GM11168 (cell line): ENCODE measurements around the gene NEDD4L.

Source experiments
- in situ Hi-C: fragments of 300-500 bp; cut with MboI; formaldehyde crosslinking; loops from one replicate; pipeline ENCODE4 v1.12.0; 2022; ENCODE audit warnings: low sequenced_read_pairs; ENCODE audit not compliant: unreplicated experiment

The NEDD4L gene

DNA sequence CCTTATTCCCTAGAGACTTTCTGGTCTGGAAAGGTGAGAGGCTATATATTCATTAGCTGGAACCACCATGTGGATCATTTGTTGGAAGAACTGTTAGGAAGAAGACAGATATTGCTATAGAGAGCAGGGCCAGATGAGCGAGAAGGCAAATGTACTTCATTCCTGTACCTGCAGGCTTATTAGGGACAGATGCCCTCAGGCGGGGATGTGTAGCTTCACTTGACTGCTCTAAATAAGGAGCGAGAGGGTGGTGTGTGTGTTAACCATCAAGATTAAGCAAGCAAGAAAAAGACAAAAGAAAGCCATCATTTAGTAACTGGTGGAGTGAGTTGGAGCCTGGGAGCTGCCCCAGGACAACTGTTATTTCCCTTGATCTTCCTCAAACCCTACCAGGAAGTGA lies 36.4 kb downstream of the NEDD4L start:
- in situ Hi-C loops = no loop called here

DNA sequence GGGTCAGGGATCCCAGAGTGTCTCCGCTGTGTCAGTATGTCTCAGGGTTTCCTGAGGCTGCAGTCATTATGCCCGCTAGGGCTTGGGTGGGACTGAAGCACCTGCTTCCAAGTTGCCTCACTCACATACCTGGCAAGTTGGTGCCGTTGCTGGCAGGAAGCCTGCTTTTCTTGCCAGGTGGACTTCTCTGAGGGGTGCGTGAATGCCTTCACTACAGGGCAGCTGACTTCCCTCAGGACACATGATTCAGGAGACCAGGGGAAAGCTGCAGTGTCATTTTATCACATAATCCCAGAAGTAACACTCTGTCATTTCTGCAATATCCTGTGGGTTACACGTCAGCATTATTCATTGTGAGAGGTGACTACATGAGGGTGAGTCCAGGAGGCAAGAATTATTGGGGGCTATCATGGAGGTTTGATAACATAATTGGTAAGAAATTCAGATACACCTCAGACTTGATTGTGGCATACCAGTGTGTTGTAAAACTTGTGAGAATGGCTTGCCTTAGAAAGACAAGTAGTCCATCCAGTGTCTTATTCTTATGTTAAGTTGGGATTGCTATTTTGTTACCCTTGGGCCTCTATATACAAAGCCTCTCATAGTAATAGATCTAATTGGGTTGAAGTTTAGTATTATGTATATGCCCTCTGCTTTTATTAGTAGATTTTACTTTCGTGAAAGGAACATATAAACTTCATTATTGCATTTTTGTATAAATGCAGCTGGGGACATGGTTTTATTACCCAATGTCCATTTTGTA lies 44.1 kb downstream of the NEDD4L start:
- in situ Hi-C loops = no loop called here

DNA sequence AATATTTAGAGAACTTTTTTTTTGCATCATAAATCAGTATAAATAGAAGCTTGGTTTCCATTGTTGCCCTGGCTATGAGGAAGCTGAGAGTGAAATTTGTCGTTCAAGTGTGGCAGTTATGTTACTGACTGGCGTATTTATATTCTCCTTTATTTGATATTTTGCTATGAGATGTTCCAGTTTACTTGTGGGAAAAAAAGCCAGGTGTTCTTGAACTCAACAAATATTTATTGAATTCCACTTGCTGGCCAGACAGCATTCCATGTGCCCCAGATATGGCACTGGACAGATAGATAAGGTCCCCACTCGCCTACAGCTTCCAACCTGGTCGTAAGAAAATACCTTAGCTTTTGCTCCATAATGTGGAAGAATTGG lies 44.7 kb downstream of the NEDD4L start:
- in situ Hi-C loops = no loop called here

DNA sequence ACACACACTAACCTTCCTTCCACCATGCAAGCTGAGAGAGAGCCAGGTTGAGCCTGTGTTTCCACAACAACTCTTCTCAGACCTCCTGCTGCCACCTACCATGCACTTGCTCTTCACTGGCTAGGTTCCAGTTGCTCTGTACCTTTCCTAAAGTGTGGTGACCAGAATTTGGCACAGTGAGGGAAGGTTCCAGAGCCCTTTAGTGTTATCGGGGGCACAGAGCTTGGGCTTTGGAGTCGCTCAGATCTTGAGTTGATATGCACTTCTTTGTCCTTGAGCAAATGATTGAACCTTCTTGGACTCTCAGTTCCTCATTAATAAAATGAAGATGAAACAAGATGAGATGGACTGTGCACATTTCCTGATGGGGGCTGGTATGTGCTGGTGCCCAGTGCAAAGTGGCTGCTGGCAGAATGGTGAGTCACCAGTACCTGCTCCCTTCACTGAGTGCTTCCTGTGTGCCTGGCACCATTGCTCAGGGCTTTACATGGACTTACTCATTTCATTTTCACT lies 47.1 kb downstream of the NEDD4L start:
- in situ Hi-C loops = no loop called here

DNA sequence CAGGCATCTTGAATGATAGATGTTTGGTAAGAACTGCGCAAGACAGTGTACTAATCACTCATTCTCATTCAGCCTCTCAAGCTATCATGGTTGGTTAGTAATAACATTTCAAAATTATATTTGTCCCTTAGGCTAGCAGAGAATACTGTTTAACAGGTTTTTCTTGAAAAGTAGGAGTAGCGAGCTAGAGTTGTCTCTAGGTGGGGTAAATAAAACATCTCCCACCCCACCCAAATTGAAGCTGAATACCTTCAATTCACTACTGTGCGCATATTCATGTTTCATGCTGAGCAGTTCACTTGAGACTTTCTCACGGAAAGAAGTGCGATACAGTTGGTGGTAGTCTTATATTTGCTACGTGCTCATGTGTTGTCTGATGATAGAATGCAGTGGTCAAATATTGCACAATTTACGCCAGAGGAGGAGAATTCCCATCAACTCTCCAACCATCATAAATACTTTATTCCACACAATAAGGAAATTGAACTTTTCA lies 49.3 kb downstream of the NEDD4L start:
- in situ Hi-C loops = no loop called here

DNA sequence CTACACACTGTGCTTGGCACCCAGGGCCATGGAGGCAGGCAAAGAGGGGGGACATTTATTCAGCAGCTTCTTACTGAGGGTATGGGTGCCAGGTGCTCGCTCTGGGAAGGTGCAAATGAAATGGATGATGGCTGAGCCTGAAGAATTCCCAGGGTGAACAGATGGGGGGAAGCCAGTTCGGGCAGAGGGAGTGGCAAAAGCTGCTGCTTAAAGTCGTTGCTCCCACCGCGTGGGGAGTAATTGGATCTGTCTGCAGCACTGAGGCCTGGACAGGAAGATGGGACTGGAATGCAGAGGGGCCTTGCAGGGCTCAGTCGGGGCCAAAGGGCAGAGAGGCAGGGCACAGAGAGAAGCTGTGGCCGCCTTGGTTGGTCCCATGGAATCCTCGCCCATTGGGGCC lies 51.2 kb downstream of the NEDD4L start:
- in situ Hi-C loops = no loop called here

DNA sequence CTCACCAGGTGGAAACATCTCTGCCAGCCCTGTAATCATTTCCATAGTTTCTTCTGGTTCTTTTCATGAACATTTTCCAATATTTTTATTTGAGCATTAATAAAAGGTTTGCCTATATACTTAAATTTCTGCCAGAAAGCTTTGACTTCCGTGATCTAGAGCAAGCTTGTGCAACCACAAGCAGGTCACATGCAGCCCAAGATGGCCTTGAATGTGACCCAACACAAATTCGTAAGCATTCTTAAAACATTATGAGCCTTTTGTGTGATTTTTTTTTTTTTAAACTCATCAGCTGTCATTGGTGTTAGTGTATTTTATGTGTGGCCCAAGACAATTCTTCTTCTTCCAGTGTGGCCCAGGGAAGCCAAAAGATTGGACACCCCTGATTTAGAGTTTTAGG lies 51.6 kb downstream of the NEDD4L start:
- in situ Hi-C loops = no loop called here

DNA sequence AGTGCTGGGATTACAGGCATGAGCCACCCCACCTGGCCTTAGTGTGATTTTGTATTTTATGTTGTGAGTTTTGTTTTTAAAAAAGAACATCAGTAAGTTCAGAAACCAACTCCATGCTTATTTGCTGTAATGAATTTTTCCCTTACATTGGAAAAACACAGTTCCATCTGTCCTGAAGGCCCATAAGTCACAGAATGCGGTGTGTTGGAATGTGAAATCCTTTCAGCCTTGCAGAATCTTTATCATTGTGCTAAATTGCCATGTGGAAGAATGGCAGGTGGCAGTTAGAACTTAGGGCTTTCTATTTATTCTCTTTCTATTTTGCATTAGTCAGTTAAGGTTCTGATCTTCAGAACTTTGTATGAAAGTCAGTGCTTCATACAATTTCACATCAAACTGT lies 52.6 kb downstream of the NEDD4L start:
- in situ Hi-C loops = no loop called here

DNA sequence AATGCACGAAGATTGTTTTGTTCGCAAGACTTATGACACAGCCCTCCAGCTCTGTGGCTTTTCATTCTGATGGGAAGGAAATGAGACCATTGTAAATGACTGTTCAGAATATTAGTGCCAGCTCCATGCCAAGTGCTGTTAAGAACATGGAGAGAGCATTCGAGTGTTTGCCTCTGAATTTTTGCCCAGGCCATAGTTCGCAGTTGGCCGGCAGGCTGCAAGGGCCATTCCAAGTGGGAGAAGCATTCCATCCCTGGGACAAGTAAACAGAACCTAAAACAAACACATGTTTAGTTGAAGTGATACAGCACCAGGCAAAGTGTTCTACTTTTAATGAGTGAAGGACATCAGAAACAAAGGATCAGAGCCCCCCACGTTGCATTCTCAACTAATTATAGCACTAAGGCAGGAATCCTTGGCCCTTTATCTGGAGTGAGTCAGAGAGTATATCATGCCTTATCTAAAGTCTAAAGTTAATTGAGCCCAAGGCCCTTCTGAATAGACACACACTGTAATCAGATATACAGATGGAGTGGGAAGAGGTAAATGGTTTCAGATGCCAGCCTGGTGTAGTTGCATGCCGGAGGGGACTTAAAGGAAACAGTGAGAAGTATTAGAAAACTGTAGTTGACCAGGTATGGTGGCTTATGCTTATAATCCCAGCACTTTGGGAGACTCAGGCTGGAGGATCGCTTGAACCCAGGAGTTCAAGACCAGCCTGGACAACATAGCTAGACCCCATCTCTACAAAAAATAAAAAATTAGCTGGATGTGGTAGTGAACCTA lies 53.3 kb downstream of the NEDD4L start:
- in situ Hi-C loops = no loop called here

DNA sequence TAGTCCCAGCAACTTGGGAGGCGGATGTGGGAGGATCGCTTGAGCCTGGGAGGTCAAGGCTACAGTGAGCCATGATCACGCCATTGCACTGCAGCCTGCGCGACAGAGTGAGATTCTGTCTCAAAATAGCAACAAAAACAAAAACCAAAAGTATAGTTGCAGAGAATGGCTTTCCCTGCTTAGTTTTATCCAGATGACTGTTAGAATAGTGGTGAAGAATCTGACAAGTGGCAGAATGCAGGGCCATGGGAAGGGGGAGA lies 53.8 kb downstream of the NEDD4L start:
- in situ Hi-C loops = no loop called here

DNA sequence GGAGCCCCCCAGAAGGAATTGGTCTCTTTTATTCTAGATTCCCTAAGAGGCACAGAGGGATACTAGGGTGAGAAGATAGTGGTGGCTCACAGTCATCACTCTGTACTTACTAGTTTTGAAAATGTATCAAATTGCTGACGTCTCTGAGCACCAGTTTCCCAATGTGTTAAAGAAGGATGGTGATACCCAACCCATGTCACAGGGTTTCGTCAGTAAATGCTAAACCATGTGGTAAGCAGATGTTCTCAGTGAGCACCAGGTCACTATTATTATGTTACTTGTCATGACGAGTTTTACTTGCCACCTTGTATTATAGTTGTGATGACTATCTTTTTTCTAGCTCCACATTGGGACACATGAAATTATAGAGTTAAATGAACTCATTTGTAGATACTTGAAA lies 54.7 kb downstream of the NEDD4L start:
- in situ Hi-C loops = no loop called here

DNA sequence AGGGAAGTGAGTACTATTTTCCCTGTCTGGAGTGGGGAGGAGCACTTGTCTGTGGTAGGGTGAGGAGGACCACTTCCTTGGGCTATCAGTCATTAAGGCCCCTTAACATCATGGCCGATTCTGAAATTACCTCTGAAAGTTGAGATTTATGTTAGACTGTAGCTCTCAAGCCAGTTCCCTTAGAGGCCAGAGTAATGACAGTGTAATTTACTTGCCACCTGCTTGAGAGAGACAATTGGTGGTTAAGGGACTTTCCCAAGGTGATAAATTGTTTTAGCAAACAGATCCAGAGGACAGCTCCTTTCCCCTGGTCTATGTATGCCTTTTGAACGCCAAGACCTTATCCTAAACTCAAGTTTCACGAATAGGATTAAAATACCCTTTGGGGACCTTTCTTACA lies 56.1 kb downstream of the NEDD4L start:
- in situ Hi-C loops = loop anchor here (10.0 kb wide), 1 partner anchor 215 kb away; no protein-coding TSS in a partner anchor

DNA sequence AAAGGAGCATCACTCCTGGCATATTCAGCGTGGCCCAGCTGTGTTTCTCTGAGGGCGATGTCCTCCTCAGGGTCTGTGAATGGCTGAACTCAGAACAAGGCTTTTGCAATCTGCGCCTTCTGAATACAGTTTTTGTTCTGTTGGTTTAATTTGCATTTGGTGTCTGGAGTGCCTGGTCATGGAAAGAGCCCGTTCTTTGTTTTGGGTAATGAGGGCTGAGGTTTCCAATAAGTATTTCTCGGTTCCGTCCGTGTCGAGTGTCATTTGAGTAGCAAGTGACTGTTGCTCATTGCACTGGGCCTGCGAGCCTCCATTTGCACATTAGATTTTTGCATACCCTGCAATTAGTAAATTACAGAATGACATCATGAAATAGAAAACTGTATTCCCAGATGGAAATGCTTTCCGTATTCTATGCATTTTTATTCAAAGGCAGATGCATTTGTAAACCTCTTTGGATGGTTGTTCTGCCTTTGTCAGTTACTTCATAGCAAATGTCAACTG lies 57.3 kb downstream of the NEDD4L start:
- in situ Hi-C loops = loop anchor here (10.0 kb wide), 1 partner anchor 217 kb away; no protein-coding TSS in a partner anchor

DNA sequence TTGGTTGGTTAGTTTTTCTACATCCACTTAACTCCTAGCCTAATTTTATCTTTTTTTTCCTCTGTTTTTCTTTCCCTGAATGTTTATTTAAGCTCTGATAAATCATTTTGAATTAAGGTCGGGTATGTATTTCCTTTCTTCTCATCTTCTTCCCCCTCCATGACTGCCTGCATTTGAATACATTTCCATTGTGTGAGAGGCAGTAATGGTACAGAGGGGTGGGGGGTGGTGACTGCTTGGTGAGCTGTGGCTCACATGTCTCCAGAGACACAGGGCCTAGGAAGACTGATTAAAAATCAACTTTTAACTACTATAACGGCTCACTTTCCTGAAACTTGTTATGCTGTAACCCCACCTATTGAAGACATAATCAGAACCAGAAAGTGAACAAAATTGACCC lies 58.0 kb downstream of the NEDD4L start:
- in situ Hi-C loops = loop anchor here (10.0 kb wide), 1 partner anchor 217 kb away; no protein-coding TSS in a partner anchor

DNA sequence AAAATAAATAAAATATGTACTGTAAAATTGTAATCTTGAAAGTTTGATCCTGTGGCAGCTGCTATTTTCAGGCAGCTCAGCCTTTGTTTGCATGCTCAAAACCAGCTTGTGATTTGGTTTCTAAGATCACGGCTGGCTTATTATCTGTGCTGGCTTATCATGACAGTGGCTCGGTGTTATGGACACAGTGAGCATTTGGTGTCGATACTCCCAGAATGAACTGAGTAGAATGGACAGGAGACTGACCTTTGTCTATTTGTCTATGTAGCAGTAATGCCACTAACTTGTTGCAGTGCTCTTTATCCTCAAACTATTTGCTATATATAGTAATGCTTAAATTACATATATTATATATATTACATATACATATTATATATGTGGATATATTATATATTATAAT lies 58.8 kb downstream of the NEDD4L start:
- in situ Hi-C loops = loop anchor here (10.0 kb wide), 1 partner anchor 218 kb away; no protein-coding TSS in a partner anchor

DNA sequence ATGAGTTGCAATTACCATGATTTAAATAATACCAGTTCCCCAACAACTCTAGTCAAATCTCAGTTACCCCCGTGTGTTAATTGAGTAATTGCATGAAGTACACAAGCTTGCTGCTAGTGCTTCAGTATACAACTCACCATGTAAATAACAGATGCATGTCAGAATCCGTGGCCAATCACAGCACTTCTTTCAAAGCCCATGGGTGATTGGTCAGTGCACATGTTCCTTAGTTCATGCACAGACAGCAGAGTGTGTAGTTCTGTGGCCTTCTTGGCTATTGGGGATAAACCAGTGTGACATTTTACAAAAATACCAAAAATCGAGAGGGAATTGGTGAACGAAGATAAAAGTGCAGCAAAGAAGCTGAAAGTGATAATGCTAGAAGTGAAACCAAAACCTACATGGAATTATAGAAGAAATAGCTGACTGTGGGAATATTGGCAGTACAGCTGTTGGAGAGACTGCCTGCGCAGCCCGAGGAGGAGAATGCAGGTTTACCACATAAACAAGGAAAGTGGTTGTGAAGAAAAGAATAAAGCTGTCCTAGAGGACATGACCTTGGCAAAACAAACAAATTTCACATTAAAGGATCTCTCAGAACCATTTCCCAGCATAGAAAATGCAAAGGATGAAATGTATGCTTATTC lies 59.4 kb downstream of the NEDD4L start:
- in situ Hi-C loops = loop anchor here (10.0 kb wide), 1 partner anchor 219 kb away; no protein-coding TSS in a partner anchor

DNA sequence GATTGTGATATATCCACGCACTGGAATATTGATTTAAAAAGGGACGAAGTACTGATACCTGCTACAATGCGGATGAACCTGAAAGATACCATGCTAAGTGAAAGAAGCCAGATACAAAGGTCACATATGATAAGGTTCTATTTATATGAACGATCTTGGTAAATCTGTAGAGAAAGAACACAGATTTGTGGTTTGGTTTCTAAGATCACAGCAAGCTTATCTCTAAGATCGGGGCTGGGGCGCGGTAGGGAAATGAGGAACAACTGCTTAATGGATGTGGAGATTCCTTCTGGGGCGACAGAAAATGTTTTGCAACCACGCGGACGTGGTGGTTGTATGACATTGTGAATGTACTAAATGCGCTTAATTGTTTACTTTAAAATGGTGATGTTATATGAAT lies 60.1 kb downstream of the NEDD4L start:
- in situ Hi-C loops = loop anchor here (10.0 kb wide), 1 partner anchor 219 kb away; no protein-coding TSS in a partner anchor

DNA sequence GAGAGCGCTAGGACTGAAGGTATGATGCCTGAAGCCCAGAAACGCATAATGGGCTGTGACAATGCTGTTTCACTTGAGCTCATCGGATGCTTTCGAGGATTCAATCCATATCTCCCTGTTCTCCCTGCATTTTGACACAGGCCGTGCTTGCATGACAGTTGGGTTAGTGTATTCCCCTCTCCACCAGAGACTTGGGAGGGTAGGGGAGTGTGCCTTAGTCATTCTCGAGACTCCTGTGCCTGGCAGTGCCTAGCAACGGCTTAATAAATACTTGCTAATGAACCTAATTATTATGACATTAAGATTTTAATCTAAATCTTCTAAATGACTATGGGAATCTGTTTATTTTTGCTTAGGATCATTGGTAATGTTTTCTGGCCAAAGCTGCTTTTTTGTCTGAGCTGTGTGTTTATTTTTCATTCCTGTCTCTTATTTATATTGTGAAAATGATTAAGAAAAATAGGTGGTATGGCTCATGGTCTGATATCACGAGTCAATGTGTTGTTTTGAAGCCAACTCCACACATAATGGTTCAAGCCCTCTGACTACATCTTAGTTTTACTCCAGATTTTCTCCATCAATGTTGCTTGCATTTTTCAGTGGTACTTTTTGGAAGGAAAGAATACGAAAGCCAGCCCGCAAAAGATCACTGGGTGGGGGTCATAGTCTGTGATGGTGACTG lies 61.3 kb downstream of the NEDD4L start:
- in situ Hi-C loops = loop anchor here (5.0 to 10.0 kb wide), 2 partner anchors 53 to 221 kb away; no protein-coding TSS in a partner anchor

DNA sequence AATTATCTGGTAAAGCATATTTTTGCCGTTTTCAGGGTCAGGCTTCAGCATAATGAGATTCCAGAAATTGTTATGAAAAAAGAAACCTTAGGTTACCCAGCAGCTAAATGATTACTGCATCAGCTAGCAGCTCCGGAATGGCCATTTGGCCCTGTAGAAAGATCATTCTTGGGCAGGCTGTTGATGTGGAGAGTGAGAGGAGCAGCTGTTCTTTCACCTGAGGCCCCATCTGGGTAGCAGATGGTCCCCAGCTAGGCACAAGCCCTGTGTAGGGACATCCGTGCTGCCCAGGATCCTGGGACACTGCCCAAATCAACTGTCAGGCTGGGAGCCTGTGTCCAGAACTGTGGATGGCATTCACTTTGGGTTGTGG lies 61.8 kb downstream of the NEDD4L start:
- in situ Hi-C loops = loop anchor here (5.0 to 10.0 kb wide), 2 partner anchors 54 to 221 kb away; no protein-coding TSS in a partner anchor
